Subcutaneous abdominal adipose tissue (tissue), 5 donors: ENCODE results near the gene IGFBP7.

Experiments used
- H3K27ac ChIP-seq: one replicate; pipeline ENCODE4 v1.7.0; 2013; ENCODE audit warnings: low read depth, mild to moderate bottlenecking, inconsistent platforms, low read length, moderate library complexity
- H3K27me3 ChIP-seq, 5 donors: one replicate each; pipeline ENCODE4 v1.7.0; 2013; ENCODE audit warnings: low read length in 5 of 5, inconsistent platforms in 1 of 5; ENCODE audit not compliant: control insufficient read depth in 5 of 5, insufficient read depth in 4 of 5
- H3K36me3 ChIP-seq, 5 donors: one replicate each; pipeline ENCODE4 v1.7.0; 2013; ENCODE audit warnings: low read length in 5 of 5; ENCODE audit not compliant: control insufficient read depth in 5 of 5, insufficient read depth in 5 of 5
- H3K4me1 ChIP-seq, 5 donors: one replicate each; pipeline ENCODE4 v1.7.0; 2013; ENCODE audit warnings: low read length in 5 of 5, mild to moderate bottlenecking in 3 of 5, moderate library complexity in 1 of 5; ENCODE audit not compliant: control insufficient read depth in 5 of 5, insufficient read depth in 5 of 5
- H3K4me3 ChIP-seq, 5 donors: one replicate each; pipeline ENCODE4 v1.7.0; 2013; ENCODE audit warnings: low read length in 5 of 5, low read depth in 1 of 5
- H3K9ac ChIP-seq, 5 donors: one replicate each; pipeline ENCODE4 v1.7.0; 2013; ENCODE audit warnings: low read length in 5 of 5, mild to moderate bottlenecking in 4 of 5, moderate library complexity in 3 of 5
- H3K9me3 ChIP-seq, 5 donors: one replicate each; pipeline ENCODE4 v1.7.0; 2013; ENCODE audit warnings: low read length in 5 of 5; ENCODE audit not compliant: control insufficient read depth in 5 of 5
- donor health status: healthy.
- donor health status: healthy.
- donor health status: healthy.
- donor health status: healthy.
- donor health status: healthy.

Gene IGFBP7

GRCh38 chr4:57151481-57151880, 41.3 kb upstream of the IGFBP7 start:
- no peaks in the 10 kb centered on the region for H3K9me3 ChIP-seq
- peaks cover 0 to 5% (median 0%) of the 10 kb centered on the region in 5 donors for H3K4me1 ChIP-seq
- H3K9ac ChIP-seq, result no peak overlapping the region
- H3K27me3 ChIP-seq, result peaks cover 0 to 4% (median 0%) of the 10 kb centered on the region in 5 donors
- H3K4me3 ChIP-seq, result no peak overlapping the region
- no peak overlapping the region for H3K27ac ChIP-seq
- H3K36me3 ChIP-seq, result no peaks in the 10 kb centered on the region

- H3K9ac ChIP-seq, result no peak overlapping the region
- H3K9me3 ChIP-seq, result no peaks in the 10 kb centered on the region
- no peaks in the 10 kb centered on the region for H3K36me3 ChIP-seq
- H3K27ac ChIP-seq, result no peak overlapping the region
- no peak overlapping the region for H3K4me3 ChIP-seq
- peaks cover 0 to 5% (median 0%) of the 10 kb centered on the region in 5 donors for H3K4me1 ChIP-seq
- H3K27me3 ChIP-seq, result peaks cover 0 to 4% (median 0%) of the 10 kb centered on the region in 5 donors
These were observed 39.6 kb upstream of the IGFBP7 start for GRCh38 chr4:57149833-57150232.

GRCh38 chr4:57148831-57149505, 38.8 kb upstream of the IGFBP7 start:
- Histone ChIP-seq H3K27me3 (peaks cover 0 to 4% (median 0%) of the 10 kb centered on the region in 5 donors), H3K4me1 (no peaks in the 10 kb centered on the region), H3K4me3 (no peak overlapping the region), H3K36me3 (no peaks in the 10 kb centered on the region), H3K27ac (no peak overlapping the region), H3K9ac (no peak overlapping the region), H3K9me3 (no peaks in the 10 kb centered on the region)

- no peak overlapping the region for H3K9ac ChIP-seq
- no peaks in the 10 kb centered on the region for H3K36me3 ChIP-seq
- H3K4me1 ChIP-seq, result no peaks in the 10 kb centered on the region
- H3K9me3 ChIP-seq, result no peaks in the 10 kb centered on the region
- H3K27me3 ChIP-seq, result peaks cover 0 to 4% (median 0%) of the 10 kb centered on the region in 5 donors
- no peak overlapping the region for H3K27ac ChIP-seq
- no peak overlapping the region for H3K4me3 ChIP-seq
These were observed 38.0 kb upstream of the IGFBP7 start for GRCh38 chr4:57148177-57148576.

GRCh38 chr4:57147335-57148060, 37.3 kb upstream of the IGFBP7 start:
- Histone ChIP-seq H3K4me3 (no peak overlapping the region), H3K4me1 (no peaks in the 10 kb centered on the region), H3K27me3 (no peaks in the 10 kb centered on the region), H3K36me3 (no peaks in the 10 kb centered on the region), H3K27ac (no peak overlapping the region), H3K9ac (no peak overlapping the region), H3K9me3 (no peaks in the 10 kb centered on the region)

GRCh38 chr4:57146444-57146843, 36.3 kb upstream of the IGFBP7 start:
- no peaks in the 10 kb centered on the region for H3K9me3 ChIP-seq
- no peaks in the 10 kb centered on the region for H3K4me1 ChIP-seq
- no peak overlapping the region for H3K9ac ChIP-seq
- H3K27me3 ChIP-seq, result no peaks in the 10 kb centered on the region
- H3K4me3 ChIP-seq, result no peak overlapping the region
- H3K27ac ChIP-seq, result no peak overlapping the region
- H3K36me3 ChIP-seq, result no peaks in the 10 kb centered on the region

GRCh38 chr4:57144466-57144865, 34.3 kb upstream of the IGFBP7 start:
- H3K27ac ChIP-seq, result no peak overlapping the region
- H3K9ac ChIP-seq, result no peak overlapping the region

GRCh38 chr4:57139783-57140182, 29.6 kb upstream of the IGFBP7 start:
- no peak overlapping the region for H3K27ac ChIP-seq
- H3K9ac ChIP-seq, result no peak overlapping the region
- H3K9me3 ChIP-seq, result no peaks in the 10 kb centered on the region
- H3K4me3 ChIP-seq, result no peak overlapping the region
- no peaks in the 10 kb centered on the region for H3K27me3 ChIP-seq
- no peaks in the 10 kb centered on the region for H3K4me1 ChIP-seq
- no peaks in the 10 kb centered on the region for H3K36me3 ChIP-seq

More at GRCh38 chr4:57144466-57144865, 34.3 kb upstream of the IGFBP7 start:
- H3K36me3 ChIP-seq, result no peaks in the 10 kb centered on the region
- no peaks in the 10 kb centered on the region for H3K4me1 ChIP-seq
- H3K4me3 ChIP-seq, result no peak overlapping the region
- no peaks in the 10 kb centered on the region for H3K9me3 ChIP-seq
- no peaks in the 10 kb centered on the region for H3K27me3 ChIP-seq

- H3K27ac ChIP-seq, result no peak overlapping the region
- H3K4me3 ChIP-seq, result no peak overlapping the region
- peaks cover 0 to 2% (median 0%) of the 10 kb centered on the region in 5 donors for H3K4me1 ChIP-seq
- H3K9ac ChIP-seq, result no peak overlapping the region
- H3K27me3 ChIP-seq, result no peaks in the 10 kb centered on the region
- H3K9me3 ChIP-seq, result no peaks in the 10 kb centered on the region
- no peaks in the 10 kb centered on the region for H3K36me3 ChIP-seq
These were observed 27.1 kb upstream of the IGFBP7 start for GRCh38 chr4:57137261-57137660.

GRCh38 chr4:57136281-57136680, 26.1 kb upstream of the IGFBP7 start:
- Histone ChIP-seq H3K9me3 (no peaks in the 10 kb centered on the region), H3K4me1 (peaks cover 0 to 9% (median 0%) of the 10 kb centered on the region in 5 donors), H3K4me3 (no peak overlapping the region), H3K27me3 (no peaks in the 10 kb centered on the region), H3K36me3 (no peaks in the 10 kb centered on the region), H3K9ac (no peak overlapping the region), H3K27ac (no peak overlapping the region)
